Omental fat pad (tissue), 4 donors: Measurements from ENCODE around the gene NEAT1. TPM values are rescaled to one million over a fixed set of nuclear protein-coding genes. Genes with fewer than 3 reads are reported as not detected.
A peak's percentile ranks its signal among the peaks of the same experiment; 100 is the strongest.

ENCODE experiments used
- ATAC-seq: fragments of 150-250 bp; one replicate; pipeline ENCODE4 v1.9.1; 2016; ENCODE audit warnings: mild to moderate bottlenecking, moderate library complexity; ENCODE audit not compliant: low FRiP score
- DNase-seq: peaks from one replicate; pipeline ENCODE4 v3.0.0-alpha.2; 2019; ENCODE audit warnings: low spot score
- CTCF ChIP-seq, 3 donors: fragments of 450-650 bp; IDR thresholded peaks; one replicate each; pipeline ENCODE4 v1.5.1; 2016 to 2017; ENCODE audit warnings: antibody characterized with exemption in 3 of 3, mild to moderate bottlenecking in 3 of 3, moderate library complexity in 2 of 3
- small RNA-seq: library from RNA; depleted of rRNA; stranded (forward); fragments of <200 nt; gene quantifications from one replicate; pipeline ENCODE3, GENCODE V24; 2016
- total RNA-seq, 4 donors: library from RNA; depleted of rRNA; stranded (reverse); fragments of >200 nt; gene quantifications; one replicate each; pipeline ENCODE4 v1.1.0, GENCODE V29; 2016

Gene NEAT1
- total RNA-seq, 4 donors from 2014 or later: 447 to 1,169 (median 678) TPM

- no peak for ATAC-seq
- no peak for TF ChIP-seq CTCF (IDR thresholded peaks at IDR 0.05)
Measured at GRCh38 chr11:65492387-65492636, 69.7 kb downstream of the NEAT1 start.

GRCh38 chr11:65492637-65493366, 70.2 kb downstream of the NEAT1 start:
- ATAC-seq (peak; percentile 19), DNase-seq (peak; percentile 65)
- no peak for TF ChIP-seq CTCF (IDR thresholded peaks at IDR 0.05)

More at GRCh38 chr11:65492387-65492636, 69.7 kb downstream of the NEAT1 start:
- no peak for DNase-seq

- ATAC-seq: peak; percentile 38
- TF ChIP-seq CTCF (IDR thresholded peaks at IDR 0.05): no peak
Measured at GRCh38 chr11:65493367-65494176, 71.0 kb downstream of the NEAT1 start.

More at GRCh38 chr11:65493367-65494176, 71.0 kb downstream of the NEAT1 start:
- peak; percentile 77 for DNase-seq

Small RNA genes within 50 kb of the gene (small RNA-seq; reads per million reads assigned to genes)
- not detected for gene RF01684

Other genes with a start within 250 kb of the NEAT1 start
- gene CAPN1, start 240.9 kb upstream of the NEAT1 start, total RNA-seq: 100 to 1,000 TPM in 2 of 4 donors, 10 to 100 TPM in 2; 72.8 to 109 (median 92.9) TPM
- 10 to 100 TPM in 1 of 4 donors, 1 to 10 TPM in 3; 3.5 to 13.7 (median 6.9) TPM for gene POLA2, start 160.8 kb upstream of the NEAT1 start, total RNA-seq
- gene CDC42EP2, start 107.9 kb upstream of the NEAT1 start, total RNA-seq: 100 to 1,000 TPM in 1 of 4 donors, 10 to 100 TPM in 3; 44.0 to 120 (median 68.6) TPM
- 10 to 100 TPM; 23.3 to 32.9 (median 27.3) TPM for gene DPF2, start 88.9 kb upstream of the NEAT1 start, total RNA-seq
- 1 to 10 TPM in 1 of 4 donors, under 1 TPM in 3; 0.36 to 2.0 (median 0.50) TPM for gene TIGD3, start 68.0 kb upstream of the NEAT1 start, total RNA-seq
- gene SLC25A45, start 40.2 kb upstream of the NEAT1 start, total RNA-seq: 1 to 10 TPM; 4.1 to 9.2 (median 6.0) TPM
- 10 to 100 TPM; 29.2 to 77.9 (median 58.9) TPM for gene FRMD8, start 36.2 kb upstream of the NEAT1 start, total RNA-seq
- over 10,000 TPM; 11,614 to 21,764 (median 16,063) TPM for gene MALAT1, start 76.2 kb downstream of the NEAT1 start, total RNA-seq
- 100 to 1,000 TPM in 1 of 4 donors, 10 to 100 TPM in 3; 75.4 to 105 (median 88.8) TPM for gene SCYL1, start 102.3 kb downstream of the NEAT1 start, total RNA-seq
- 10 to 100 TPM; 67.3 to 84.8 (median 76.5) TPM for gene LTBP3, start 135.6 kb downstream of the NEAT1 start, total RNA-seq
- 10 to 100 TPM; 41.1 to 56.1 (median 50.1) TPM for gene ZNRD2, start 147.7 kb downstream of the NEAT1 start, total RNA-seq
- 10 to 100 TPM; 29.1 to 37.4 (median 33.1) TPM for gene FAM89B, start 149.7 kb downstream of the NEAT1 start, total RNA-seq
- 100 to 1,000 TPM in 1 of 4 donors, 10 to 100 TPM in 3; 21.2 to 125 (median 65.6) TPM for gene EHBP1L1, start 153.3 kb downstream of the NEAT1 start, total RNA-seq
- gene KCNK7, start 173.0 kb downstream of the NEAT1 start, total RNA-seq: 1 to 10 TPM in 3 of 4 donors, not detected in 1; 1.1 to 1.7 (median 1.5) TPM
- 10 to 100 TPM; 29.6 to 69.5 (median 44.8) TPM for gene MAP3K11, start 191.4 kb downstream of the NEAT1 start, total RNA-seq
- 10 to 100 TPM; 15.8 to 25.1 (median 20.7) TPM for gene PCNX3, start 193.0 kb downstream of the NEAT1 start, total RNA-seq
- gene SIPA1, start 215.3 kb downstream of the NEAT1 start, total RNA-seq: 10 to 100 TPM; 19.3 to 60.5 (median 33.3) TPM
- gene RELA, start 240.1 kb downstream of the NEAT1 start, total RNA-seq: 10 to 100 TPM; 37.8 to 72.7 (median 46.8) TPM